ENCODE measurements around the gene NFU1.
A peak's percentile ranks its signal among the peaks of the same experiment; 100 is the strongest.
"Not testable (repeated sequence)": the region's sequence is repeated elsewhere in the genome, so short reads cannot be mapped to it uniquely, and the experiment has no call there.

NFU1 gene

DNA sequence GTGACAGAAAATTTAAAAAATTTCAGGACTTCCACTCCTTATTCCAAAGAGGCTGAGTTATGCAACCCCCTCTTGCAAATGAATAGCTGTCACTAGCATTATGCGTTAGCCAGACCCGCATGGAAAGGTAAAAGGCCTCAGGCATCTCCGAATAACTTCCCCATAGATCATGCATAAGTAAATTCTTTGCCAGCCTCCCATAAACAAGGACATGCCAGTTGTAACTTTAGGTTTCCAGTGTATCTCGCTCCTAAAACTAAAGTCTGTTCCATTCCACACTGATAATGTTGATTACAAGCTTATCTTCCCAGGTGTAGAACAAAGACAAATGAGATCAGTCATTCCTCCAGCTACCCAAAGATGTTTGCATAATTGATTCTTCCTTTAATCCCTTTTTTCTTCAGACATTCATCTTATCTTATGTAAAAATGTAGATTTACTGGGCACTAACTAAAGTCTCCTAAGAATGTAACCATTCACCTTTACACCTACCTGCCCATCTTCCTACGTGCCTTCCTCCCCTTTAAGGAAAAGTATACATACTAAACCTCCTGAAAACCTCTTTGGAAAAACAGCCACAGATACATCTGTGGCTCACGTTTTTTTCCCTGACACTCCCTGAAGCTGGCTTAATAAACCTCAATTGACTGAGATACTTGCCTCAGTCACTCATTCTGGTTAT, 13.6 kb upstream of the NFU1 start:
- DNase-seq (ENCODE audit: low spot score), result no peak

DNA sequence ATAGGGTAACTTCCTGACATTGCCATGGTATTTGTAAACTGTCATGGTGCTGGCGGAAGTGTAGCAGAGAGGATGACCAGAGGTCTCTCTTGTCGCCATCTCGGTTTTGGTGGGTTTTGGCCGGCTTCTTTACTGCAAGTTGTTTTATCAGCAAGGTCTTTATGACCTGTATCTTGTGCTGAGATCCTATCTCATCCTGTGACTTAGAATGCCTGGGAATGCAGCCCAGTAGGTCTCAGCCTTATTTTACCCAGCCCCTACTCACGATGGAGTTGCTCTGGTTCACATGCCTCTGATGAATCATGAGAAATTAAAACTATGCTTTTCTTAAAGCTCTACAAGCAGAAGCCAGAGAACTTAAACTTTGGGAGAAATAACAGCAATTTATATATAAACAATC, 12.7 kb upstream of the NFU1 start:
- DNase-seq (ENCODE audit: low spot score), result no peak

DNA sequence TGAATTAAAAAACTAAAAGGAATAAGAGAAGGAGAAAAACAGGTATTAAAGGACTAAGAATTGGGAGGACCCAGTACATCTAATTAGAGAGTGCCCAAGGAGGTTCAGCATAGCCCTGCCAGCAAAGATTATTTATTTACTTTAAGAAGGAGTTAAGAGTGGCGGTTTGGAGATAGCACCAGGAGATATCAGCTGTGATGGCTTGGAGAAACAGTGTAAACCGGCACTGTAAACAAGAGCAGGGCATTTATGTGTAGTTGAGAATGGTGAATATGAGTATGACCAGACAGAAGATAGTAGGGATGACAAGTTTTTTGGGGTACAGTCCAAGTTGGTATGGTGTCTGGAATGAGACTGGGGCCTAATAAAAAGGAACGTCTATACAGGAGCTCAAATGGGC, 6.4 kb upstream of the NFU1 start:
- not testable (repeated sequence) for DNase-seq (ENCODE audit: low spot score)

DNA sequence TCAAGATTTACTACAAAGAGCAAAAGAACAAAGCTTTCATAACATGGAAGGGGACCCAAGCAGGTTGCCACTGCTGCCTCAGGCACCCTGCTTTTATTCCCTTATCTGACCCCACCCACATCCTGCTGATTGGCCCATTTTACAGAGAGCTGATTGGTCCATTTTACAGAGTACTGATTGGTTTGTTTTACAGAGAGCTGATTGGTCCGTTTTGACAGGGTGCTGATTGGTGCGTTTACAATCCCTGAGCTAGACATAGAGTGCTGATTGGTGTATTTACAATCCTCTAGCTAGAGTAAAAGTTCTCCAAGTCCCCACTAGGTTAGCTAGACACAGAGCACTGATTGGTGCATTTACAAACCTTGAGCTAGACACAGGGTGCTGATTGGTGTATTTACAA, 2.3 kb upstream of the NFU1 start:
- not testable (repeated sequence) for DNase-seq (ENCODE audit: low spot score)

DNA sequence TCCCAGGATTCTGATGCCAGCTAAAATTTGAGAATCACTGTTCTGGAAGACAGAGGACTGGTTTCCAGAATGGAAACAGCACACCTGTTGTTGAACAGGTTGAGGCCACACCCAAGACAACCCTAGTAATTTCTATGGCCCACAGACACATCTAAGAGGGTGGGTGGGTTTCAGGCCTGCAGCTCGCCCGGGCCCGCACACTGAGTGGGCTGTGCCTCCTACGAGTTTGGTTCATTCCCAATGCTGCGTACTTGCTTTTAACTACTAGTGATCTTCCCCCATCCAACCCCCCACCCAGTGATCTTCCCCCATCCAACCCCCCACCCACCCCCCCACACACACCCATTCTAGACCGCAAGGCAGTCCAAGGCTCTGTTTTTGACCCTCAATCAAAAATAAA, 1.3 kb upstream of the NFU1 start:
- DNase-seq (ENCODE audit: low spot score), result no peak

DNA sequence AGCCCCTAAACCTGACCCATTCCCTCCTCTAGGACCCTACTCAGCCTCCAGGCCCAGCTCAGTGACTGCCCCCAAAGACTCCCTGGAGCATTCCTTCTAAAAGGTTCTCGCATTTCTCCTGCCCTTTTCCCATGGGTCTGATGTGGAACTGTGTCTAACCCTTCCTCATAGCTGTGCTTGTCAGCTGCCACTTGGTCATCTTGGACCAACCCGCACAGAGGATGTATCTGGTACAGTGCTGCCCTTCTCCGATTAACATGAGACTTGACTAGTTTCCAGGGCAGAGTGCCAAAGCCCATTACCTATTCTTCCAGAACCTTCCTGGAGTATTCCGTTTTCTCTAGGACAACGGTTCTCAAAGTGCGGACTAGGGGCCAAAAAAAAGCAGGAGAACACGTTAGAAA, 518 bp upstream of the NFU1 start:
- peak; percentile 84 for DNase-seq (ENCODE audit: low spot score)

DNA sequence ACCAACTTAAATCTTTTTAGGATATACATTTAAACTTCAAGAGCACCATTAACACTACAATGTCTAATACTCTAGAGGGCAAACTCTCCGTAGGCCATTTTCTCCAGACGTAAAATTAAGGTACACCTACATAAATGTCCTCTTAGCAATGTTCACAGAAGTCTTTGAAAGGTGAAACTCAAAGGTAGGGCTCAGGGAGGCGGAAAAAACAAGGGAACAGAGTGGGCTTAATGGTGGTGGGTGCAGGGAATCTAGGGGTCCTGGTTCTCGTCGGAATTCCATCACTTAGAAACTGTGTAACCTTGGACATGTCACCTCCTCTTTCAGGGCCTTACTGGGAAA, 668 bp downstream of the NFU1 start:
- no peak for DNase-seq (ENCODE audit: low spot score)

DNA sequence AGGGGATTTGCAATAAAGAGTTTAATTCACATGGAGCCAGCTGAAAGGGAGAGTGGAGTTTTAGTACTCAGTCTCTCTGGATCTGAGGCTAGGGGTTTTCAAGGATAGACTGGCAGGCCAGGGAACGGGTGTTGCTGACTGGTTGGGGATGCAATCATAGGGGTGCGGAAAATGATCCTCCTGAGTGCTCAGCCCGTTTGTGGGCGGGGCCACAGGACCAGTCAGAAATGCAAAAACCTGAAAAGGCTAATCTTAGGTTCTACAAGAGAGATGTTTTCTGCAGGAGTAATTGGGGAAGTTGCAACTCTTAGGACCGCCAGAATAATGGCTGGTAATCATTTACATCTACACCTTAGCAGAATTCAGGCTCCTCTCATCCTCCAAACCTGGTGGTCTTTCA, 2.5 kb downstream of the NFU1 start:
- no peak for DNase-seq (ENCODE audit: low spot score)

DNA sequence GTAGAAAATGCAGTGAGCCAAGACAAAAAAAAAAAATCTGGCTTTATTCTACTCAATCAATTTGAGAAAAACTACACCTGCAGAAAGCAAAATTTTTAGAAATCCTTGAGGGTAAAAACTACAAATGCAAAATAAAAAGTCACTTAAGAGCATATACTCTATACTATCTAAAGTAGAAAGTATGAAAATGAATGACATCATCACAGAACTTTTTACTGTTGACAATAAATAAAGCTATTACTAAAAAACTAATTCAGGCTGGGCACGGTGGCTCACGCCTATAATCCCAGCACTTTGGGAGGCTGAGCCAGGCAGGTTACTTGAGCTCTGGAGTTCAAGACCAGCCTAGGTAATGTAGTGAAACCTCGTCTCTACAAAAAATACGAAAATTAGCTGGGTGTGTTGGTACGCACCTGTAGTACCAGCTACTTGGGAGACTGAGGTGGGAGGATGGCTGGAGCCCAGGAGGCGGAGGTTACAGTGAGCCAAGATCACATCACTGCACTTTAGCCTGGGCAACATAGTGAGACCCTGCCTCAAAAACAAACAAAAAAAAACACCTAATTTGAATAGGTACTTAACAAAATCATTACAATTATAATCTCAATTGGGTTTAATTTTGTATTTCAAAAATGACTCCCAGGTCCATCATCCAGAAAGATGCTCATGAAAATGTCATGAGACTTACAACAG, 7.6 kb downstream of the NFU1 start:
- DNase-seq (ENCODE audit: low spot score), result no peak

DNA sequence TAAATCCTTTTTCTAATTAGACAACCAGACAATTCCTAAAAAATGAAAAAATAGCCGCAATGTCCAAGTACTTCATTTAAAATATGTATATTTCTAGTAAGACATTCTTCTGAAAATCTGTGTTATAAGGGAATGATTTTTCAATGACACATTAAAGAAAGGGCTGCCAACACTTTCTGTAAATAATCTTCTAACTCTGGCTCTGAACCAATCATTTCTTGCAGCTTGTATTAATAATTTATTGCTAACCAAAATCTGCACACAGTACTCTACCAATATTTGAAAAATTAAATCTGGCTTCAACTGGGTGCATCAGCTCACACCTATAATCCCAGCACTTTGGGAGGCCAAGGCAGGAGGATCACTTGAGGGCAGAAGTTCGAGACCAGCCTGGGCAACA, 8.3 kb downstream of the NFU1 start:
- no peak for DNase-seq (ENCODE audit: low spot score)

DNA sequence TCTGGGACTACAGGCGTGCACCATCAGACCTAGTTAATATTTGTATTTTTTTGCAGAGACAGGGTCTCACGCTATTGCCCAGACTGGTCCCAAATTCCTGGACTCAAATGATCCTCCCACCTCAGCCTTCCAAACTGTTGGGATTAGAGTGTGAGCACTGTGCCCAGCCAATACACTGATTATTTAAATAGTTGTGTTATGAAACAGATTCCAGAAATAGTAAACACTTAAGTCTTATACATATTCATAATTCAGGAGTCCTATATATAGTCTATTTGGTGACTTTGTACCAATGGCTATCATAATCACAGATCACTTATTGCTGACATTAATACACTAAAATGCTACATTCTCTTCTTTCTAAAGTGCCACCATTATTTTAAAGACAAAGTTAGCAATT, 12.8 kb downstream of the NFU1 start:
- DNase-seq (ENCODE audit: low spot score), result no peak

DNA sequence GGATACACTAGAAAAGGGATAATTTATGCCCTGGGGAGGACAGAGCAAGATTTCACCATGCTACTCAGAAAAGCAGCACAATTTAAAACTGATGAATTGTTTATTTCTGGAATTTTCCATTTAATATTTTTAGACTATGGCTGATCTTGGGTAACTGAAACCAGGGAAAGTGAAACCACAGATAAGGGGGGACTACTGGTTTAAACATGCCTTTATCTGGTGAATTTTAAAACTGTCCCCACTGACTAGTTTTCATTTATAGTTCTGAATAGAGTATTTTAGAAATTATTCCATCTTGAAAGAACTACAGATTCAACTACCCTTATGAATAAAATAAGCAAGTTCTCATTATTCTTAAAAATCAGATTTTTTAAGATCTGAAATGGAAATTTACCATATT, 15.0 kb downstream of the NFU1 start:
- DNase-seq (ENCODE audit: low spot score), result no peak

DNA sequence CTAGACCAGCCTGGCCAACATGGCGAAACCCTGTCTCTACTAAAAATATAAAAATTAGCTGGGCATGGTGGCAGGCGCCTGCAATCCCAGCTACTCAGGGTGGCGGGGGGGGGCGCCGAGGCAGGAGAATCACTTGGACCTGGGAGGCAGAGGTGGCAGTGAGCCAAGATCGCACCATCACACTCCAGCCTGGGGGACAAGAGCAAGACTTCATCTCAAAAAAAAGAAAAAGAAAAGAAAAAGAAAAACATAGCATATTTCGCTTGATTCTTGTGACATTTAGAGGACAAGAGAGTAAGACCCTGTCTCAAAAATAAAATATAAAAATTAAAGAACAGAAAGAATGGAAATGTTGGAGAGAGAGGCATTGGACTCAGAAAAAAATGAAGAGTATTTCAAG, 18.1 kb downstream of the NFU1 start:
- DNase-seq (ENCODE audit: low spot score), result not testable (repeated sequence)

DNA sequence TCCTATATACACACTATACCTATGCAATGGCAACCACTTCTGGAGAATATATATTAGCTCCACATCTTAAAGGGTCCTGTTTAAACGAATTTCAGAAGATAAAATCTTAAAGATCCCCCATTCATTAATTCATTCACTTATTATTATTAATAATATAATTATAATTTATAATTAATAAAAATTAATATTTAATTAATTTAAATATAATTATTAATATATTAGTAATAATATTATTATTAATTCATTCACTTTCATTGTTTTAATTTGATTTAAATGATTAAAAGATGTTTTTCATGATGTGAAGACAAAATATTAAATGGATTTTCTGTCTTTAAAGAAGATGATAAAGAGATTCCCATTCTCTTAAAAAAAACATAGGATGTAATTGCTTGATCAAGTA, 21.1 kb downstream of the NFU1 start:
- no peak for DNase-seq (ENCODE audit: low spot score)

DNA sequence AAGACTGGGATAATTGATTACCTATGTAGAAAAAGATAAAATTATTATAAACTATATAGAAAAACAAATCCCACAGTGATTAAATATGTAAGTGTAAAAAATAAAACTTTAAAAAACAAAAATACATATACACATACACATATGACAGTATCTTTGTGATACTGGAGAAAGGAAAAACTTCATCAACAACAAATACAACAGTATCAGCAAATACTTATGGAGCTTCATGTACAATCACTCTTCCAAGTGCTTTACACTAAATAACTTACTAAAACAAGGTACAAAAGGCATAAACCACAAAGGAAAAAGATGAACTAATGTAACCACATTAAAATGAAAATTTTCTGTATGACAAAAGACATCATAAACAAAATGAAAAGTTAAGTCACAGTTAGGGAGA, 26.1 kb downstream of the NFU1 start:
- no peak for DNase-seq (ENCODE audit: low spot score)

DNA sequence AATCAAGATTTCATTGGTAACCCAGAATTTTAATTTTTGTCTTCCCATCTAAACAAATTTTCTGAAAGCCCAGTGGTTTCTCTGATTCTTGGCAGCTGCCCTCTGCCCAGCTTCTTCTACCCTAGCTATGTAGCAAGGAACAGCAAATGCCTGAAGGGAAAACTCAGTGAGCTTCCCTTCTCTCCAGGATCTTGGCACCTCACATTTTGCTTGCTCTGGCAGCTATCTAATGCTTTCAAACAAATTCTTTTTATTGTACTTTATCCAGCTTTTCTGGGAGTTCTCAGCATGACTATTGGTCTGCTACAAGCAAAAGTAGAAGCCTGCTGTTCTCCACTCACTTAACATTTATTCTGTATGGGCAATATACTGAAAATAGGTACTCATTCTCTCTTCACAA, 31.9 kb downstream of the NFU1 start:
- DNase-seq (ENCODE audit: low spot score), result peak; percentile 19

DNA sequence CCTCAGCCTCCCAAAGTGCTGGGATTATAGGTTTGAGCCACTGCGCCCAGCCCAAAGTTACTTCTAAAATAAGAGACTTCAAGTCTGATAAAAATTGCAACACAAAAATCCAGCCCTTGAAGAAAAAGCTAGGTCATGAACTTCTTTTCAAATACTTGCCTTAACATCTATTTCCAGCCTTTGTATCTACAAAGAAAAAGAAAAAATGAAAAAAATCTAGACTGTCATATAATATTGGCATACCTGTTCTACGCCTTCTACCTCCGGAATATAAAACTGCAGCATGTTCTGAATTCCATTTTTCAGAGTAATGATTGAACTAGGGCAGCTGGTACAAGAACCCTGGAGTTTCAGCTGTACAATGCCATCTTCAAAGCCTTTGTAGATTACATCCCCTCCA, 37.1 kb downstream of the NFU1 start:
- no peak for DNase-seq (ENCODE audit: low spot score)

DNA sequence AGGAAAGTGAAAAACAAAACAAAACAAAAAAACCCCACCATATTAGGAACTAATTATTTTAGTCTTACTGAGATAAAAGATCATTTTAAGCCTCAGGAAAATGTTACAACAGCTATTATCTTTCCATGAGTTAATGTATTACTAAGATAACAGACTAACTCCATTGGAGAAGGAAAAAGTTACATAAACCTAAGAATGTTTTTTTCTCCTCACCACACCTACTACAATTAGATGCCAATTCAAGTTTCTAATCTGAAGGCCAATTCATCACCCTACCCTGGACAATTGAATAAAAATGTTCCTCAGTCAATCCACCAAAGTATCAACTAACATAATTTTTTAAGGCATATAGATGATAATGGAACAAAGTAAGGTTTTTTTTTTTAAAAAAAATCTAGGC, 40.0 kb downstream of the NFU1 start:
- DNase-seq (ENCODE audit: low spot score), result no peak

DNA sequence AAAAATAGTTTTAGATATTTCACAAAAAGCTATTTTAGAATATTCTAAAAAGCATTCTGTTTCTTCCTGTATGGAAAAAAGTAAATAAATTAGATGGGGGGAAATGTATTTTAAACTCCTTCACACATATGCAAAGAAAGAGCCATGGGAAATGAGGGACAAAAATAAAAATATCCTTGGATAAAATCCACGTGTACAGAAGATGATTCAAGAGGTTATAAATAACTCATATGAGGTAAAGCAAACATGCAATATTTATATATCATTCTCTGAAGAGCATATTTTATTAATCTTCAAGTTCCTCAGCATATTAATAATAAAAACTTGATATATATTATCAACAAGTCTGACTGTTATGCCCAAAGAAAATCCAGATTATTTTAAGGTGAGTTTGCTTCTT, 41.4 kb downstream of the NFU1 start:
- DNase-seq (ENCODE audit: low spot score), result no peak

DNA sequence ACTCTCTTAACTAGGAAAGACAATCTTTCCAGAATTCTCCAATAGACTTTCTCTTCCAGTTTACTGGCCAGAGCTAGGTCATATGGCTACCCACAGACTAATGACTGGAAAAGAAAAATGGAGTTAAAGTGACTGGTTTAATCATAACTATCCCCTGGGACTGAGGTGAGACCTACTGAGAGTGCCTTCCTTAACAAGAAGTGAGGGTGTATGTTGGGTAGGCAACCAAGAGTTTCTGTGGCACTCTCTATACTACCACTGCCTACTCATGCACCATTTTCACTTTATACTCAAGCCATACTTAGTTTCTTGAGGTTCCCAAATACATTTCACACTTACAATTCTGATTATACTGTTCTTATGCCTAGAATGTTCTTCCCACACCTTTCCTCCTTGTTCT, 43.3 kb downstream of the NFU1 start:
- no peak for DNase-seq (ENCODE audit: low spot score)

DNA sequence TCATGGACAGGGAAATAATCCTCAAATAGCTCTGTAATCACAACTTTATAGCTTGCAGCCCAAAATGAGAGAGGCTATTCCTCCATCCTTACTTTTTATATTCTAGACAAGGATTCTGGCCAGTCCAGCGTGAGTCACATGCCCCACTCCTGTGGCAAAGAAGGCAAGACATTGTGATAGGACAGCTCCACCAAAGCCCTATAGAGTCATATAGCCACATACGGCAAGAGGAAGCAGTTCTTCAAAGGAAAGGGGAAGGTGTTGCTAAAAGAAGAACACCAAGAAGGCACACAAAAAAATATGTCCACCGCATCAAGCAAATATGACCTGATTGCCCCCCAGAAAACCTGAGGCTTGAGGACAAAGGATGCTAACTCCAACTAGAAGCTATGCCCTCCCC, 46.8 kb downstream of the NFU1 start:
- DNase-seq (ENCODE audit: low spot score), result no peak

DNA sequence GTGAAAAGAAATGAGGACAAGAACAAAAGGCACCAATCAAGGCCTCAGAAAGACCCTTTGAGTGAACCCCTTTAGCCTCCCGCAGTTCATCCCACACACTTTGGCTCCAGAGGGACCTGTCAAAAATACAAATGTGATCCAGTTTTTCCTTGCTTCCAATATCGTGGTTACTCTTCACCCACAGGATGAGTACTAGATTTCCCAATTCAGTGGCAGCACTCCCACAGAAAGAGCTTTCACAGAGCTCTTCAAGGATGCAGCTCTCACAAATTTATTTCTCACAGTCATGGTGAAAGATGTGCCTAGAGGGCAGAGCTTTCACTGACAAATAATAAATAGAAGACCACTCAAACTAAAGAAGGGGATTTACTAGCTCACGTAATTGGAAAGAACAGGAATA, 47.2 kb downstream of the NFU1 start:
- no peak for DNase-seq (ENCODE audit: low spot score)

DNA sequence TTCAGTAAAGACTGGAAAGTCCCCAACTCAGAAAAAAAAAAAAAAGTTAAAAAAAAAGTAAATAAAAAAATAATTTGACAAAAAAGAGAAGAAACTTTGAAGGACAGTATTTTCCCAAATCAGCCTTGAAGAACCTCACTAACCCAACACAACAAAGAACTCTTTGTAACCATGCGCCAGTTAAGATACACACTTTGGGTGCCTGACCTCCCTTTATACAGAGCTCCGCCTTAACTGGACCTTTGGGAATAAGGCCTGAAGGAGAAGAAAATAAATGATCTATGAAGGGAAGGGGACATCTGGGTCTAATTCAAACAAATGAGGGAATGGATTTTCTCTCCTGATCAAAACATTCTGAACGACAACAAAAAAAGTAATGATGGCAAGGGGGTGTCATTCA, 48.0 kb downstream of the NFU1 start:
- no peak for DNase-seq (ENCODE audit: low spot score)

DNA sequence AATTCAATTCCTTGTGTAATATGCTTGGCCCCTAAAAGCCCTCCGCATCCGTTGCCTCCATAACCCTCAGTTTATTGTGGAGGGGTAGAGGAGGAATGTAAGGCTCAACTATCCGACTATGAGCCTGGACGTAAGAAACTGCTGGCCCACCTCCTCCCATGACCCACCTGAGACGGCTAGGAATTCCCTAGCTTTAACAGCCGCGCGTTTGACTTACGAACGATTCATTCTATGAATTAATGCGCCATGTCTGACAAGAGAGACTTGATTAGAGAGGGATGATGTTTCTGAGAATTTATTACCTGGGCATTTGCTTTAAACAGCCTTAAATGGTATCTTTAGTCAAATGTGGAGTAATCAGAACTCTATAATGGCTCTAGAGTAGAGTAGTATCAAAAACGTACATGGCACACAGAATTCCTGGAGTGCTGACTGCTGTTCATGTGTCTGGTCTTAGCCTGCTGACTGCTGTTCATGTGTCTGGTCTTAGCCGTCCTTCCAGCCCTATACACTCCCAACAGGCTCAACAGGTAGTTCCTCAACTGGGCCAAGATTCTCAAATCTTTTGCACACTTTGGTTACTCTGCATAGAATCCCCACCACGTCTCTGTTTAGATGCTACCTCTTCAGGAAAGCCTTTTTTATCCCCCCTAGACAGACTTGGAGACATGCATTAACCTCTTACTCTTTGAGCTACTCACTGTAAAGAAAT, 49.3 kb downstream of the NFU1 start:
- DNase-seq (ENCODE audit: low spot score), result no peak
